GM18951 (cell line): ENCODE measurements around the gene ALKBH1.
"Not testable (repeated sequence)": the region's sequence is repeated elsewhere in the genome, so short reads cannot be mapped to it uniquely, and the experiment has no call there.

Source experiments
- POLR2A ChIP-seq: IDR thresholded peaks from 4 replicates; pipeline ENCODE4 v1.6.1; 2011; ENCODE audit warnings: mild to moderate bottlenecking; ENCODE audit not compliant: insufficient read length, insufficient read depth; ENCODE audit errors: extremely low read depth
- in situ Hi-C: fragments of 300-500 bp; cut with MboI; formaldehyde crosslinking; loops from one replicate; pipeline ENCODE4 v1.12.0; 2022; ENCODE audit warnings: low sequenced_read_pairs, mixed read lengths, inconsistent platforms; ENCODE audit not compliant: unreplicated experiment

Gene ALKBH1

GRCh38 chr14:77657280-77657679 lies 50.5 kb downstream of the ALKBH1 start:
- in situ Hi-C loops: no loop called here

DNA sequence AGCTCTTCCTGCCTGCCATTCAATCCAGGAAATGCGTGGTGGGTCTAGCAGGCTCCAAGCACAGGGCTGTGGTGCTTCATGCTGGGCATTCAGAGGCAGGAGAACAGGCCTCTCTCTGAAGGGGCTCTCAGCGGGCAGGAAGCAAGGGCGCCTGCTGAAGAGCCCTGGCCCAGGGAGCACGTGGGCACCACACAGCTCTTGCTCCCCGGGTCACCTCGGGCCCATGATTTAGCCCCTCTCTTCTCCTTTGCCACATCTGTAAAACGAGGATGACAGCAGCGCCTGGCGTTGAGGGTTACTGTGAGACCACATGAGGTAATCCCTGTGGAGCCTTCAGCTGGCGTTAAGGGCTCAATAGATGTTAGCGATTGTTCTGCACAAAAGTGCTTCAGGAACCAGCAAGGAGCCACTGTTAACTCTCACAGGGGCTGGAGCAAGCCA lies 53.8 kb downstream of the ALKBH1 start:
- in situ Hi-C loops: no loop called here
- no peak for TF ChIP-seq POLR2A

More at GRCh38 chr14:77657280-77657679, 50.5 kb downstream of the ALKBH1 start:
- no peak for TF ChIP-seq POLR2A

GRCh38 chr14:77649326-77649725 lies 58.5 kb downstream of the ALKBH1 start:
- no peak for TF ChIP-seq POLR2A
- in situ Hi-C loops: no loop called here

DNA sequence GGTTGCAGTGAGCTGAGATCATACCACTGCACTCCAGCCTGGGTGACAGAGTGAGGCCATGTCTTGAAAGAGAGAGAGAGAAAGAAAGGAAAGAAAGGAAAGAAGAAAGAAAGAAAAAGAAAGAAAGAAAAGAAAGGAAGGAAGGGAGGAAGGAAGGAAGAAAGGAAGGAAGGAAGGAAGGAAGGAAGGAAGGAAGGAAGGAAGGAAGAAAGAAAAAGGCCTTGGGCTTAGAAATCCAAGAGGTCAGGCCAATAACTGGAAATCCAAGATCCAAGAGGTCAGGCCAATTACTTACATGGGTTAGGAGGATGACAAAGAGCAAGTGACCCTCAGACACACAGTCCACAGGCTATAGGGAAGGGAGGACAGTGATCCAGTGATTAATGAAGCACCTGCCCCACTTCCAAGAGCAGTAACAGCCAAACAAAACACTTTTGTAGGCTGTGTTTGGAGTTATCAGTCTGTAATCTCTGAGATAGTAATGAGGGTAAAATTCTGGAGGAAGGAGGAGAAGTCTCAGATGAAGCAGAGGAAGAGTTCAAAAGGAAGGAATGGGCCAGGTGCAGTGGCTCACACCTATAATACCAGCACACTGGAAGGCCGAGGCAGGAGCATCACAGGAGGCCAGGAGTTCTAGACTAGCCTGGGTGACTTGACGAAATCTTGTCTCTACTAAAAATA lies 59.2 kb downstream of the ALKBH1 start:
- in situ Hi-C loops: no loop called here
- TF ChIP-seq POLR2A: no peak

GRCh38 chr14:77647853-77648252 lies 60.0 kb downstream of the ALKBH1 start:
- no peak for TF ChIP-seq POLR2A

DNA sequence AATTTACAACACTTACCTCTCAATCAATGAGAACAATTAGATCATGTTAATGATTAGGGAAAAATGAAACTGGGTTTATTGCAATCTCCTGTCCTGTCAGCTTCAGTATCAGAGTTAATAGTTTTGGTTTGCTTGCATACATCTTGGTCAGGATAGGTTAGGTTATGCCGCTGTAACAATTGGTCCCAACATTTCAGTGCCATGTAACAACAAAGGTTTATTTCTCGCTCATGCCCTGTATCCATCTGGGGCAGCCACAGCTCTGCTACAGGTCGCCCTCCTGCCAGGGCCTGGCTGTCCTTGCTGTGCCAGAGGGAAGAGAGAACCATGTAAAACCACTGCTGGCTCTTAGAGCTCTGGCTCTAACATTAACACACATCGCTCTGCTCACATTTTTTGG lies 60.9 kb downstream of the ALKBH1 start:
- TF ChIP-seq POLR2A: no peak
- in situ Hi-C loops: no loop called here

More at GRCh38 chr14:77647853-77648252, 60.0 kb downstream of the ALKBH1 start:
- in situ Hi-C loops: no loop called here

GRCh38 chr14:77645520-77646230 lies 62.1 kb downstream of the ALKBH1 start:
- no peak for TF ChIP-seq POLR2A

DNA sequence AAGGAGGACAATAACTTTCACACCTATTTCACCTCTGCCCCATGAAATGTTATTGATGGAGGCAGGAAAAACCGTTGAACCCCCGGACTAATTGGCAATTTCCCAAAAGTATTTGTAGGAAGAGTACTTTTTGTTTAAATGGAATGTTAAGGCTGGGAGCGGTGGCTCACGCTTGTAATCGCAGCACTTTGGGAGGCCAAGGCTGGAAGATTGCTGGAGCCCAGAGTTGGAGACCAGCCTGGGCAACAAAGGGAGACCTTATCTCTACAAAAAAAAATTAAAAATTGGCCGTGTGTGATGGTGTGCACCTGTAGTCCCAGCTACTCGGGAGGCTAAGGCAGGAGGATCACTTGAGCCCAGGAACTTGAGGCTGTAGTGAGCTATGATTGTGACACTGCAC lies 65.4 kb downstream of the ALKBH1 start:
- TF ChIP-seq POLR2A: no peak

More at GRCh38 chr14:77645520-77646230, 62.1 kb downstream of the ALKBH1 start:
- in situ Hi-C loops: no loop called here

DNA sequence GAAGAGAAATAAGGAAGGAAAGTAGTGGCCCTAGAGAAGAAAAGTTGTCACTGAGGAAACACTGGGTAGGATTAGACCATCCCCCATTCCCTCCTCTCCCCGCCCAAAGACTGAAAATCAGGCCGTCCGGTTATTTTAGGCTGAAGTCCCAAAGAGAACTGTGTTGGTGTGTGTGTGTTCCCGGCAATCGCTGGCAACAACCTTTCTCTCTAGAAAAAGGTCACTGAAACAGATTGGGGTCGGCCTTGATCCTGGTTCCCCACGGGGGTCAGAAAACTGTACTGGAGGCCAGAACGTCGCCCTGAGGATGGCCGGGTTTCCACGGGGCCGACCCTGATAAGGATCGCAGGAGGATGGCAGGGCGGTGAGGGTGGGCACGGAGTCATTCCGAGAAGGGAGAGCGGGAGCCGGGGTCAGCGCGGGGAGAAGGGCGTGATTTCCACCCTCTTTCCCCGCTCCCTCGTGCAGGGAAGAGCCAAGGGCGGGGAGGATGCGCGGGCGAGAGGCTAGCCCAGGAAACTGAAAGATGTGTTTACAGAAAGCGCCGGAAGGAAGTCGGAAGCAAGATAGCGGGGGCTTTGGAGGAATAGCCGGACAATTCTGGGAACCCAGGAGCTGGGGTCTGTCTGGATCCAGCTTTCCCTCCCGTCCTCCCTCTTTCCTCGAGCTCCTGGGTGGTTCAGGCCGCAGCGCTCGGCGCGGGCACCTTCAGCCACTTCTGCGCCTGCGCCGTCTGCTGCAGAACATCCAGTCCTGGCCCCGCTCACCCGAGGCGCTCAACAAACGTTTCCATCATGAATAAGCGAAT lies 66.1 kb downstream of the ALKBH1 start:
- TF ChIP-seq POLR2A: peak; percentile 30
- in situ Hi-C loops: no loop called here

More for the DNA sequence above, 65.4 kb downstream of the ALKBH1 start:
- in situ Hi-C loops: no loop called here

- in situ Hi-C loops: no loop called here
- TF ChIP-seq POLR2A: no peak
These were observed 66.9 kb downstream of the ALKBH1 start for GRCh38 chr14:77640756-77641533.

GRCh38 chr14:77638771-77639171 lies 69.1 kb downstream of the ALKBH1 start:
- no peak for TF ChIP-seq POLR2A
- in situ Hi-C loops: no loop called here

DNA sequence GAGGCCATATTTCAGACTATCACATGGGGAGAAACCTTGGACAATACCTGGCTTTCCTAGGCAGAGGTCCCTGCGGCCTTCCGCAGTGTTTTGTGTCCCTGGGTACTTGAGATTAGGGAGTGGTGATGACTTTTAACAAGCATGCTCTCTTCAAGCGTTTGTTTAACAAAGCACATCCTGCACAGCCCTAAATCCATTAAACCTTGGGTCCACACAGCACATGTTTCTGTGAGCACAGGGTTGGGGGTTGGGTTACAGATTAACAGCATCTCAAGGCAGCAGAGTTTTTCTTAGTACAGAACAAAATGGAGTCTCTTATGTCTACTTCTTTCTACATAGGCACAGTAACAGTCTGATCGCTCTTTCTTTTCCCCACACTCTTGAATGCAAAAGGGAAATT lies 72.0 kb downstream of the ALKBH1 start:
- in situ Hi-C loops: not testable (repeated sequence)

- in situ Hi-C loops: not testable (repeated sequence)
These were observed 72.4 kb downstream of the ALKBH1 start for GRCh38 chr14:77635466-77635865.
